IMR-90 (cell line): ENCODE measurements around the gene PRR23E. TPM values are rescaled to one million over a fixed set of nuclear protein-coding genes. Genes with fewer than 3 reads are reported as not detected.

Experiments
- ATAC-seq: fragments of 200-7000 bp; cut with Tn5 transposase; 2 replicates; pipeline ENCODE4 v1.9.1; 2020; ENCODE audit warnings: low read depth, mild to moderate bottlenecking, moderate library complexity
- BruUV-seq: library from RNA; stranded (reverse); fragments of 400-500 nt; replicated peaks from 2 replicates; lab custom pipeline; 2021; lab: Mats Ljungman, UMichigan
- CTCF ChIA-PET: fragments of 300-600 bp; formaldehyde crosslinking; extraction: SDS; loops from one replicate; lab custom pipeline; 2021; ENCODE audit warnings: antibody characterized with exemption; lab: Yijun Ruan, JAX
- POLR2A ChIA-PET: fragments of 300-600 bp; sonication (Branson Sonifier 250); formaldehyde crosslinking; loops from one replicate; lab custom pipeline; 2022; ENCODE audit warnings: antibody characterized with exemption; ENCODE audit not compliant: unreplicated experiment; lab: Charles Lee
- DNase-seq: peaks from one replicate; pipeline ENCODE4 v3.0.0; 2013
- H2AFZ ChIP-seq: replicated peaks from 2 replicates; pipeline ENCODE3; 2013; ENCODE audit warnings: low read length, mild to moderate bottlenecking; ENCODE audit not compliant: poor library complexity
- H2AK5ac ChIP-seq: 2 replicates; pipeline ENCODE4 v1.6.1; 2013; ENCODE audit warnings: low read depth, low read length, inconsistent platforms
- H2AK9ac ChIP-seq: replicated peaks from 2 replicates; pipeline ENCODE3; 2013; ENCODE audit warnings: mild to moderate bottlenecking, low read depth, low read length, moderate library complexity; ENCODE audit not compliant: poor library complexity
- H2BK120ac ChIP-seq: 2 replicates; pipeline ENCODE4 v1.6.1; 2013; ENCODE audit warnings: low read depth, low read length, inconsistent platforms
- H2BK15ac ChIP-seq: 3 replicates; pipeline ENCODE4 v1.6.1; 2013; ENCODE audit warnings: low read depth, low read length, inconsistent platforms
- H2BK20ac ChIP-seq: 2 replicates; pipeline ENCODE4 v1.6.1; 2013; ENCODE audit warnings: low read depth, mild to moderate bottlenecking, inconsistent platforms, low read length, moderate library complexity
- H2BK5ac ChIP-seq: 2 replicates; pipeline ENCODE4 v1.6.1; 2013; ENCODE audit warnings: mild to moderate bottlenecking, low read depth, low read length, inconsistent platforms; ENCODE audit not compliant: poor library complexity, severe bottlenecking
- H3K14ac ChIP-seq: replicated peaks from 2 replicates; pipeline ENCODE4 v1.6.1; 2013; ENCODE audit warnings: low read depth, low read length, inconsistent platforms
- H3K18ac ChIP-seq: 2 replicates; pipeline ENCODE4 v1.6.1; 2013; ENCODE audit warnings: low read depth, low read length, control low read depth
- H3K23ac ChIP-seq: 2 replicates; pipeline ENCODE4 v1.6.1; 2013; ENCODE audit warnings: low read depth, low read length, inconsistent platforms
- H3K27ac ChIP-seq: 2 replicates; pipeline ENCODE4 v1.5.1; 2013; ENCODE audit warnings: mild to moderate bottlenecking, control low read depth, low read length; ENCODE audit not compliant: insufficient read depth
- H3K27me3 ChIP-seq: 2 replicates; pipeline ENCODE4 v1.6.1; 2013; ENCODE audit warnings: low read length; ENCODE audit not compliant: control insufficient read depth, insufficient read depth
- H3K36me3 ChIP-seq: 2 replicates; pipeline ENCODE4 v1.6.1; 2013; ENCODE audit warnings: low read length, mixed read lengths; ENCODE audit not compliant: control insufficient read depth, insufficient read depth
- H3K4ac ChIP-seq: 2 replicates; pipeline ENCODE4 v1.6.1; 2013; ENCODE audit warnings: low read depth, low read length, inconsistent platforms
- H3K4me1 ChIP-seq: 2 replicates; pipeline ENCODE4 v1.6.1; 2013; ENCODE audit warnings: low read length, mixed read lengths; ENCODE audit not compliant: control insufficient read depth, insufficient read depth
- H3K4me2 ChIP-seq: 2 replicates; pipeline ENCODE4 v1.6.1; 2013; ENCODE audit warnings: low read depth, mild to moderate bottlenecking, control low read depth, low read length, moderate library complexity
- H3K4me3 ChIP-seq: 2 replicates; pipeline ENCODE4 v1.5.1; 2013; ENCODE audit warnings: low read depth, mild to moderate bottlenecking, control low read depth, low read length, moderate library complexity; ENCODE audit not compliant: insufficient read depth
- H3K56ac ChIP-seq: 2 replicates; pipeline ENCODE4 v1.6.1; 2013; ENCODE audit warnings: low read length, inconsistent platforms; ENCODE audit not compliant: insufficient read depth; ENCODE audit errors: extremely low read depth
- H3K79me1 ChIP-seq, 2 experiments: 2 replicates each; pipeline ENCODE4 v1.6.1; 2013; ENCODE audit warnings: low read length in 2 of 2, inconsistent platforms in 1 of 2, low read depth in 1 of 2
- H3K9ac ChIP-seq: 2 replicates; pipeline ENCODE4 v1.6.1; 2013; ENCODE audit warnings: low read depth, low read length, control low read depth
- H3K9me1 ChIP-seq: 2 replicates; pipeline ENCODE4 v1.6.1; 2013; ENCODE audit warnings: low read length, inconsistent platforms; ENCODE audit not compliant: insufficient read depth
- H3K9me3 ChIP-seq: 2 replicates; pipeline ENCODE4 v1.6.1; 2013; ENCODE audit warnings: low read length; ENCODE audit not compliant: control insufficient read depth, insufficient read depth
- H4K20me1 ChIP-seq: 2 replicates; pipeline ENCODE4 v1.6.1; 2013; ENCODE audit warnings: low read length, inconsistent platforms; ENCODE audit not compliant: insufficient read depth
- H4K5ac ChIP-seq: 2 replicates; pipeline ENCODE4 v1.6.1; 2013; ENCODE audit warnings: mild to moderate bottlenecking, low read depth, low read length, control low read depth
- H4K8ac ChIP-seq, 2 experiments: 2 replicates each; pipeline ENCODE4 v1.6.1; 2013; ENCODE audit warnings: low read depth in 2 of 2, low read length in 2 of 2, control low read depth in 1 of 2, inconsistent platforms in 1 of 2
- H4K91ac ChIP-seq: 2 replicates; pipeline ENCODE4 v1.6.1; 2013; ENCODE audit warnings: low read depth, low read length, inconsistent platforms; ENCODE audit not compliant: insufficient read depth
- BHLHE40 ChIP-seq: fragments of 150-350 bp; IDR thresholded peaks from 2 replicates; pipeline ENCODE4 v1.6.1; 2016; ENCODE audit warnings: mild to moderate bottlenecking, low read depth, low read length
- CEBPB ChIP-seq: IDR thresholded peaks from 2 replicates; pipeline ENCODE4 v1.6.1; 2012; ENCODE audit warnings: low read depth, low read length, improper control_type of control experiment
- CHD1 ChIP-seq: IDR thresholded peaks from 2 replicates; pipeline ENCODE4 v1.6.1; 2012; ENCODE audit warnings: low read depth, low read length, improper control_type of control experiment
- MAFK ChIP-seq: IDR thresholded peaks from 2 replicates; pipeline ENCODE4 v1.6.1; 2012; ENCODE audit warnings: low read depth, low read length, improper control_type of control experiment
- POLR2A ChIP-seq: IDR thresholded peaks from 2 replicates; pipeline ENCODE4 v1.6.1; 2012; ENCODE audit warnings: mild to moderate bottlenecking, low read depth, low read length
- RAD21 ChIP-seq: IDR thresholded peaks from 2 replicates; pipeline ENCODE4 v1.6.1; 2012; ENCODE audit warnings: low read length, improper control_type of control experiment
- RCOR1 ChIP-seq: IDR thresholded peaks from 2 replicates; pipeline ENCODE4 v1.6.1; 2012; ENCODE audit warnings: mild to moderate bottlenecking, low read length, improper control_type of control experiment; ENCODE audit not compliant: insufficient replicate concordance
- WGBS, 2 experiments: methylation state at CpG; one replicate each; pipeline versions ENCODE4 v1.1.5 to v1.1.7; 2013; ENCODE audit warnings: missing lambda C conversion rate in 2 of 2; ENCODE audit not compliant: insufficient read length in 1 of 2; ENCODE audit errors: extremely low coverage in 2 of 2; 5-methylcytosine and 5-hydroxymethylcytosine counted together
- dilution Hi-C: fragments of 300-500 bp; cut with HindIII; formaldehyde crosslinking; loops from one replicate; pipeline ENCODE4 v1.14.3; 2018; ENCODE audit warnings: low sequenced_read_pairs; ENCODE audit not compliant: unreplicated experiment
- in situ Hi-C: fragments of 300-500 bp; cut with MboI; formaldehyde crosslinking; loops from 3 replicates; pipeline ENCODE4 v1.14.3; 2019; ENCODE audit warnings: low sequenced_read_pairs, inconsistent platforms, mixed read lengths
- intact Hi-C: fragments of 100-400 bp; cut with micrococcal nuclease; formaldehyde crosslinking; loops from 2 replicates; pipeline ENCODE4 v1.10.0; 2022
- polyA plus RNA-seq, 3 experiments: library from polyadenylated mRNA; depleted of rRNA; stranded (reverse); fragments of >200 nt; gene quantifications; 2 replicates each; pipeline ENCODE4 v1.2.3, GENCODE V29; 2012; ENCODE audit warnings: low replicate concordance in 1 of 3
- total RNA-seq: library from RNA; depleted of rRNA; stranded (reverse); fragments of >200 nt; gene quantifications from 2 replicates; pipeline ENCODE4 v1.2.3, GENCODE V29; 2012
- TF ChIP-seq, protein P1 (sequence below): fragments of 150-350 bp; IDR thresholded peaks from 2 replicates; pipeline ENCODE4 v1.6.1; 2016; ENCODE audit warnings: low read depth, mild to moderate bottlenecking, low read length, moderate library complexity, borderline replicate concordance
- TF ChIP-seq, protein P2 (sequence below): conservative IDR thresholded peaks from 2 replicates; pipeline ENCODE4 v1.5.1; 2012; ENCODE audit warnings: mild to moderate bottlenecking, low read depth, low read length, improper control_type of control experiment

Gene PRR23E
- total and polyA plus RNA-seq, 2 of the 4 experiments (the other 2 are of a cell fraction): not detected

DNA sequence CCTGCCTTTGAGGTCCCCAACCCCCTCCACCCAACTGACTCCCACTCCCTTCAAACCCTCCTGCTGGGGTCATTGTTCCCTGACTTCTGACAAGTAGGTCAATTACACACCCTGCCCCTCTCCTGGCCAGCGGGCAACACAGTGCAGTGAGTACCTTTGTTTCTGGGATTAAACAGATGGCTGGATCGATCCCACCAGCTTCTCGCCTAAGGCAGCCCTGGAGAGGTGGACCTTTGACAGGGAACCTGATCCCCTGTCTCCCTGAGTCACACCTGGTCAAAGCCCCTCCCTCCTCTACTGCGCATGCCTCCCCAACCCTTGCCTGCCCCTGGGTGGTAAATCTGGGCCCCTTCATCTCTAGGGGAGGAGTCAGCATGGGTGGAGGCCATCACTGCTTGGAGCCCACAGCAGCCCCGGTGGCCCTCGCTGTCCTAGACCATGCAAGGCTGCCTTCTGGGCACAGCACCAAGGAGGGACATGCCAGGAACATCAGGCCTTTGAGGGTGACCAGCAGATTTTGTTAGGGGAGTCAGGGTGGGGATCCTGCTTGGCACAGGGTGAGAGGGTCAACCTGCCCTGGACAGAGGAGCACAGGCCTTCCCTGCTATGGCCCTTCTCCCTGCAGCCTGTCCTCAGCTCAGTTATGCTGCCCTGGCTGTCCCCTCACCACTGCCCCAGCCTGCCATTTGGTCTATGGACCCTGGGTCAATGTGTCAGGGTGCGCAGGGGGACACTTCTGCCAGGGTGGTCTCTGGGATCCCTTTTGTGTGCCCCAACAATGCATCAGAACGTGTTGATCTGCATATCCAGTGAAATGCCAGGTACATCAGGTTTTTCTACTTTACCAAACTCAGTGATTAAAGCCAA, 9.8 kb upstream of the PRR23E start:
- in situ Hi-C loops (no loop called here), dilution Hi-C loops (no loop called here), intact Hi-C loops (no loop called here)
- no peak for ATAC-seq
- Histone ChIP-seq H2AK9ac (no peak overlapping the region), H3K23ac (no peak overlapping the region), H3K27ac (no peak overlapping the region), H3K9ac (no peak overlapping the region), H3K4me1 (no peaks in the 10 kb centered on the region), H3K18ac (no peak overlapping the region), H4K8ac (no peak overlapping the region), H2AFZ (no peak overlapping the region), H3K36me3 (no peaks in the 10 kb centered on the region), H3K56ac (no peak overlapping the region), H3K4me3 (no peak overlapping the region), H3K9me3 (no peaks in the 10 kb centered on the region), H3K9me1 (no peaks in the 10 kb centered on the region), H2BK20ac (no peak overlapping the region), H2BK120ac (no peak overlapping the region), H3K14ac (no peak overlapping the region), H2BK5ac (no peak overlapping the region), H2AK5ac (no peak overlapping the region), H3K27me3 (peaks cover 2% of the 10 kb centered on the region), H2BK15ac (no peak overlapping the region), H3K79me1 (no peaks in the 10 kb centered on the region), H3K4ac (no peak overlapping the region), H4K91ac (no peak overlapping the region), H4K20me1 (no peaks in the 10 kb centered on the region), H3K4me2 (no peak overlapping the region), H4K5ac (no peak overlapping the region)
- no peak for TF ChIP-seq RCOR1
- TF ChIP-seq CHD1: no peak
- TF ChIP-seq, protein P1, sequence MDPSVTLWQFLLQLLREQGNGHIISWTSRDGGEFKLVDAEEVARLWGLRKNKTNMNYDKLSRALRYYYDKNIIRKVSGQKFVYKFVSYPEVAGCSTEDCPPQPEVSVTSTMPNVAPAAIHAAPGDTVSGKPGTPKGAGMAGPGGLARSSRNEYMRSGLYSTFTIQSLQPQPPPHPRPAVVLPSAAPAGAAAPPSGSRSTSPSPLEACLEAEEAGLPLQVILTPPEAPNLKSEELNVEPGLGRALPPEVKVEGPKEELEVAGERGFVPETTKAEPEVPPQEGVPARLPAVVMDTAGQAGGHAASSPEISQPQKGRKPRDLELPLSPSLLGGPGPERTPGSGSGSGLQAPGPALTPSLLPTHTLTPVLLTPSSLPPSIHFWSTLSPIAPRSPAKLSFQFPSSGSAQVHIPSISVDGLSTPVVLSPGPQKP: no peak
- TF ChIP-seq MAFK: no peak
- no peak for TF ChIP-seq POLR2A
- TF ChIP-seq BHLHE40: no peak
- no peak for TF ChIP-seq RAD21
- TF ChIP-seq, protein P2, sequence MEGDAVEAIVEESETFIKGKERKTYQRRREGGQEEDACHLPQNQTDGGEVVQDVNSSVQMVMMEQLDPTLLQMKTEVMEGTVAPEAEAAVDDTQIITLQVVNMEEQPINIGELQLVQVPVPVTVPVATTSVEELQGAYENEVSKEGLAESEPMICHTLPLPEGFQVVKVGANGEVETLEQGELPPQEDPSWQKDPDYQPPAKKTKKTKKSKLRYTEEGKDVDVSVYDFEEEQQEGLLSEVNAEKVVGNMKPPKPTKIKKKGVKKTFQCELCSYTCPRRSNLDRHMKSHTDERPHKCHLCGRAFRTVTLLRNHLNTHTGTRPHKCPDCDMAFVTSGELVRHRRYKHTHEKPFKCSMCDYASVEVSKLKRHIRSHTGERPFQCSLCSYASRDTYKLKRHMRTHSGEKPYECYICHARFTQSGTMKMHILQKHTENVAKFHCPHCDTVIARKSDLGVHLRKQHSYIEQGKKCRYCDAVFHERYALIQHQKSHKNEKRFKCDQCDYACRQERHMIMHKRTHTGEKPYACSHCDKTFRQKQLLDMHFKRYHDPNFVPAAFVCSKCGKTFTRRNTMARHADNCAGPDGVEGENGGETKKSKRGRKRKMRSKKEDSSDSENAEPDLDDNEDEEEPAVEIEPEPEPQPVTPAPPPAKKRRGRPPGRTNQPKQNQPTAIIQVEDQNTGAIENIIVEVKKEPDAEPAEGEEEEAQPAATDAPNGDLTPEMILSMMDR: no peak
- TF ChIP-seq CEBPB: no peak
- ChIA-PET POLR2A (no interaction called here), CTCF (no interaction called here)
- DNase-seq: no peak
- 53% methylated on average over 3 of the region's 8 CpGs; no CpG with 5 or more reads in 1 of the 2 experiments for WGBS, 2 experiments
- BruUV-seq: no TSS peak
